Gastroesophageal sphincter (tissue), 4 donors: ENCODE measurements around the gene WDR20. TPM values are rescaled to one million over a fixed set of nuclear protein-coding genes. Genes with fewer than 3 reads are reported as not detected.

Experiments used
- ATAC-seq: fragments of 150-250 bp; one replicate; pipeline ENCODE4 v1.9.1; 2016; ENCODE audit warnings: mild to moderate bottlenecking, moderate library complexity
- H3K27ac ChIP-seq, 4 donors: fragments of 200-600 bp; sonication (generic) in 3 of 4; 1 replicate in 3 of 4; 2 replicates in 1 of 4; pipeline ENCODE4 v1.5.1; 2016 to 2019
- H3K27me3 ChIP-seq: fragments of 200-600 bp; sonication (generic); one replicate; pipeline ENCODE4 v1.5.1; 2019
- H3K36me3 ChIP-seq, 2 donors: fragments of 200-600 bp; sonication (generic); one replicate each; pipeline ENCODE4 v1.5.1; 2019; ENCODE audit warnings: control low read depth in 1 of 2
- H3K4me1 ChIP-seq, 3 donors: fragments of 200-600 bp; sonication (generic); 1 replicate in 2 of 3; 2 replicates in 1 of 3; pipeline ENCODE4 v1.5.1; 2016 to 2019; ENCODE audit warnings: control low read depth in 2 of 3
- H3K4me3 ChIP-seq, 2 donors: fragments of 200-600 bp; sonication (generic); one replicate each; pipeline ENCODE4 v1.5.1; 2019; ENCODE audit warnings: mild to moderate bottlenecking in 1 of 2, moderate library complexity in 1 of 2
- H3K9me3 ChIP-seq, 3 donors: fragments of 200-600 bp; sonication (generic); one replicate each; pipeline ENCODE4 v1.5.1; 2017 to 2019; ENCODE audit warnings: control low read depth in 2 of 3
- EP300 ChIP-seq: sonication (generic); formaldehyde crosslinking; IDR thresholded peaks from one replicate; pipeline ENCODE4 v1.6.1; 2017; ENCODE audit warnings: antibody characterized with exemption, mild to moderate bottlenecking
- POLR2A ChIP-seq, 2 donors: fragments of 450-650 bp; IDR thresholded peaks; one replicate each; pipeline ENCODE4 v1.6.1; 2017; ENCODE audit warnings: antibody characterized with exemption in 2 of 2, mild to moderate bottlenecking in 2 of 2, moderate library complexity in 1 of 2
- POLR2AphosphoS5 ChIP-seq: sonication (generic); formaldehyde crosslinking; IDR thresholded peaks from one replicate; pipeline ENCODE4 v1.6.1; 2017; ENCODE audit warnings: antibody characterized with exemption
- WGBS, 2 donors: methylation state at CpG; one replicate each; pipeline ENCODE4 v1.1.5; 2018; ENCODE audit warnings: low coverage in 1 of 2; 5-methylcytosine and 5-hydroxymethylcytosine counted together
- total RNA-seq, 4 donors: library from RNA; depleted of rRNA; stranded (reverse); fragments of >200 nt; gene quantifications; one replicate each; pipeline ENCODE4 v1.1.0, GENCODE V29; 2016
- TF ChIP-seq, protein P1 (sequence below), 4 experiments: fragments of 200-600 bp in 2 of 4; fragments of 450-650 bp in 2 of 4; sonication (generic) in 1 of 4; IDR thresholded peaks; one replicate each; pipeline ENCODE4 v1.5.1; 2017 to 2019; ENCODE audit warnings: antibody characterized with exemption in 4 of 4, mild to moderate bottlenecking in 2 of 4, moderate library complexity in 2 of 4

Gene WDR20
- total RNA-seq, 4 donors from 2014 or later = 24.6 to 33.0 (median 28.9) TPM

DNA sequence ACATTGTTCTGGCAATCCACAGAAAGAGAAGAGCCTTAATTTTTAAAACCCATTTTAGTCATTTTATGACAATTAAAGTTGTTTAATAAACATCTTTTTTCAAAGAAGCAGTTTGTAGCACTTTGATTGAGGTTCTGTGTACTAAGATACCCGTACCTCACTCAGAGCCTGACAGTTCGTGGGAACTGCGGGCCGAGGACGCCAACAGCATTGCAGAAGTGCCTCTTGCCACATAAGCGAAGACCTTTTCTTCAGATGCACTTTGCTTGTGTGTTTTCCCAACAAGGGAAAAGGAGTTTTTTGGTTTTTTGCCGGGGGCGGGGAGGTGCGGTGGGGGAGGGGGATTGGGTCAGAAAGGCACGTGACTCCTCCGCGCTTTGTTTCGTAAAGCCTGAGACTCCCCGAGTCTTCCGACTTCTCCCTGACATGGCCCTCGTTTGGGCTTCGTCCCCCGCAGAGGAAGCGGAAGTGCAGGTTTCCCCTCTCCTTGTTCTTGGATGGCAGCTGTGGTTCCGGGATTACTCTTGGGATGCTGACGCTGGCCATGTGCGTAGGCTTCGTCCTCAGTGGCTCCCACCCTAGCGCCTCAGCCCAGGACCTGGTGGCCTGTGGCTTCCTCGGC is 70.8 kb downstream of the WDR20 start:
- Histone ChIP-seq H3K27me3 (no peaks in the 10 kb centered on the region), H3K27ac (no peak overlapping the region), H3K36me3 (peaks cover 0 to 72% of the 10 kb centered on the region in 2 donors), H3K4me3 (no peak overlapping the region), H3K4me1 (peaks cover 0 to 18% (median 2%) of the 10 kb centered on the region in 3 donors), H3K9me3 (no peaks in the 10 kb centered on the region)
- 76 to 90% methylated on average over 11 to 15 of the region's 25 CpGs for WGBS, 2 donors
- no peak for ATAC-seq
- no peak for TF ChIP-seq EP300
- no peak for TF ChIP-seq POLR2A (IDR thresholded peaks at IDR 0.05)
- TF ChIP-seq, protein P1, sequence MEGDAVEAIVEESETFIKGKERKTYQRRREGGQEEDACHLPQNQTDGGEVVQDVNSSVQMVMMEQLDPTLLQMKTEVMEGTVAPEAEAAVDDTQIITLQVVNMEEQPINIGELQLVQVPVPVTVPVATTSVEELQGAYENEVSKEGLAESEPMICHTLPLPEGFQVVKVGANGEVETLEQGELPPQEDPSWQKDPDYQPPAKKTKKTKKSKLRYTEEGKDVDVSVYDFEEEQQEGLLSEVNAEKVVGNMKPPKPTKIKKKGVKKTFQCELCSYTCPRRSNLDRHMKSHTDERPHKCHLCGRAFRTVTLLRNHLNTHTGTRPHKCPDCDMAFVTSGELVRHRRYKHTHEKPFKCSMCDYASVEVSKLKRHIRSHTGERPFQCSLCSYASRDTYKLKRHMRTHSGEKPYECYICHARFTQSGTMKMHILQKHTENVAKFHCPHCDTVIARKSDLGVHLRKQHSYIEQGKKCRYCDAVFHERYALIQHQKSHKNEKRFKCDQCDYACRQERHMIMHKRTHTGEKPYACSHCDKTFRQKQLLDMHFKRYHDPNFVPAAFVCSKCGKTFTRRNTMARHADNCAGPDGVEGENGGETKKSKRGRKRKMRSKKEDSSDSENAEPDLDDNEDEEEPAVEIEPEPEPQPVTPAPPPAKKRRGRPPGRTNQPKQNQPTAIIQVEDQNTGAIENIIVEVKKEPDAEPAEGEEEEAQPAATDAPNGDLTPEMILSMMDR (IDR thresholded peaks at IDR 0.05) = no peak
- no peak for TF ChIP-seq POLR2AphosphoS5

DNA sequence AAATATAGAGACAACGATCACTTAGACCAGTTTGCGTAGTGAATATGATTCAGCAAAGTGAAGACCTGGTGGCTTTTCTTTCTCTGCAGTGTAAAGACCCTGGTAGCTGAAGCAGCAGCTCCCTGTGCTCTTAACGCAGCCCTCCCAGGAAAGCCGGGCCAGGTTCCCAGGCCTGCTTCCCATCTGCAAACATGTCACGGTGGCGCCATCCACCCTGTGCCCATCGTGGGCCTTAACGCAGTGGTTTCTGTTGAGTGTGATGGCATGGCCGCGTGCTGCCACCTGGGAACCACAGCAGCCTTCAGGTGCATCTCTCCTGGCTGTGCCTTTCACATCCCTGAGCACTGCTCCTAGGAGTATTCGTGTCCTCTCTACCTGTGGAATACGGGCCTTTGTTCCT is 71.5 kb downstream of the WDR20 start:
- no peaks in the 10 kb centered on the region for H3K27me3 ChIP-seq
- TF ChIP-seq POLR2AphosphoS5 (no peak), EP300 (no peak), POLR2A (IDR thresholded peaks at IDR 0.05) (no peak)
- TF ChIP-seq, protein P1 (IDR thresholded peaks at IDR 0.05) = no peak
- WGBS, 2 donors = 92 to 95% methylated on average over 7 to 10 of the region's 12 CpGs

DNA sequence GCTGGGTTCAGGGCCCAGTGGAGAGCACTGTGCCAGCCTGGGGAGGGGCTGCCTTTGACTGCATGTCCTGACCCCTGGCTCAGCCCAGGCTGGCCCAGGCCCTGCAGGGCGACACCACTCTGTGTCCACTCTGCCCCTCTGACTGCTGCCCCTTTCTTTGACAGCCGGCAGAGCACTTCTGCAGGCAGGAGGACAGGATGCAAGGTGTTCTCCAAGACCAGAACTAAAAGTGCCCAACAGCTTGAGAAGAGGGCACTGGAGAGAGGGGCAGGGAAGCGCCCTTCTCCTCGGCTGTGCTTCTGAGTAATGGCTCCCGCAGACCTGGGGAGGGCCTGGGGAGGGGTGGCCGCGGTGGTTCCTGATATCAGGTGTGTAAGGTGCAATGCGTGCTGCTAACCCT is 72.7 kb downstream of the WDR20 start:
- ATAC-seq = no peak
- H3K9me3 ChIP-seq = no peaks in the 10 kb centered on the region
- 50 to 77% methylated on average over 1 to 3 of the region's 8 CpGs for WGBS, 2 donors
- H3K27me3 ChIP-seq = no peaks in the 10 kb centered on the region
- H3K36me3 ChIP-seq = peaks cover 0 to 59% of the 10 kb centered on the region in 2 donors
- TF ChIP-seq EP300 = no peak
- TF ChIP-seq, protein P1 (IDR thresholded peaks at IDR 0.05) = no peak
- no peak for TF ChIP-seq POLR2AphosphoS5
- TF ChIP-seq POLR2A (IDR thresholded peaks at IDR 0.05) = no peak
- H3K27ac ChIP-seq = no peak overlapping the region
- peaks cover 0 to 25% (median 6%) of the 10 kb centered on the region in 3 donors for H3K4me1 ChIP-seq
- H3K4me3 ChIP-seq = no peak overlapping the region

More for the DNA sequence above, 71.5 kb downstream of the WDR20 start:
- Histone ChIP-seq H3K4me1 (peaks cover 0 to 25% (median 6%) of the 10 kb centered on the region in 3 donors), H3K9me3 (no peaks in the 10 kb centered on the region), H3K4me3 (no peak overlapping the region), H3K36me3 (peaks cover 0 to 65% of the 10 kb centered on the region in 2 donors), H3K27ac (no peak overlapping the region)
- ATAC-seq = no peak

DNA sequence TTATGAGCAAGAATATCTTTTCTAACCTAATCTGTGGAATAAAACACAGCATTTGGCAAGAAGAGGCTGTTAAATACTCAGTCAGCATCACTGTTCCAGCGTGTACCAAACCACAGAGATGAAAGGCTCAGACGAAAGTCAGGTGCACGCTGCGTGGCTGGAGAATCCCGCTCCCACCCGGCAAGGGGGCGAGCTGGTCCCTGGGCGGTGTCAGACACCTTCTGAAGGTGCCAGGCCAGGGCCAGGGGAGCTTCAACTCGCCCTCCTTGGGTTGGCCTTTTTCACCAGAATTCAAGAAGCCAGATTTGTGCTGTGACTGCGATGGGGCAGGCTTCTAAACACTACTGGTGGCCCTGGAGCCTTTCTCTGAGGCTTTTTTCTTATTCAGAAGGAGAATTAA is 73.1 kb downstream of the WDR20 start:
- Histone ChIP-seq H3K27me3 (no peaks in the 10 kb centered on the region), H3K4me1 (peaks cover 0 to 25% (median 6%) of the 10 kb centered on the region in 3 donors), H3K27ac (no peak overlapping the region), H3K9me3 (no peaks in the 10 kb centered on the region), H3K36me3 (peaks cover 0 to 57% of the 10 kb centered on the region in 2 donors), H3K4me3 (no peak overlapping the region)
- no peak for ATAC-seq
- 83 to 90% methylated on average over 1 to 6 of the region's 10 CpGs for WGBS, 2 donors
- TF ChIP-seq, protein P1 (IDR thresholded peaks at IDR 0.05) = no peak
- no peak for TF ChIP-seq EP300
- no peak for TF ChIP-seq POLR2A (IDR thresholded peaks at IDR 0.05)
- no peak for TF ChIP-seq POLR2AphosphoS5

DNA sequence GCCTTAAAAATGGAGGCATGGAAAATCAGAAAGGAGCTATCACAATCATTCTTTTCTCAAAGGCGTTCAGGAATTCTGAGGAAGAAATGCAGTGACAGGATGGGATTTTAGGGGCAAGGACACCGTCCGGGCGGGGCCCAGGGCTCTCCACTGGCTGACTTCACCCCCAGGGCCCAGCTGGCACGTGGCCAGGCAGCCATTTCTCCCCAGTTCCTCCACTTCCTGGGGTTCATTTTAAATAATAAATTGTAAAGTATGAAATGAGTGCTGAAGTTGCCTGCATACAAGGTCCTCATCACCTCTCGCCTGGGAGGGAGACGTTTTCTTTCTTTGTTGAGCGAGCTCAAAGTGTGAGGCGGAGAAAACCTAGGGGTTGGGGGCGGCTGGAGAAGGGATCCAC is 73.8 kb downstream of the WDR20 start:
- WGBS, 2 donors = 81 to 83% methylated on average over 3 to 9 of the region's 10 CpGs
- TF ChIP-seq POLR2AphosphoS5 = no peak
- no peak for TF ChIP-seq EP300
- TF ChIP-seq POLR2A (IDR thresholded peaks at IDR 0.05) = no peak
- TF ChIP-seq, protein P1 (IDR thresholded peaks at IDR 0.05) = no peak
- ATAC-seq = no peak

More for the DNA sequence above, 73.8 kb downstream of the WDR20 start:
- peaks cover 0 to 31% (median 6%) of the 10 kb centered on the region in 3 donors for H3K4me1 ChIP-seq
- no peak overlapping the region for H3K27ac ChIP-seq
- H3K36me3 ChIP-seq = peaks cover 0 to 52% of the 10 kb centered on the region in 2 donors
- H3K4me3 ChIP-seq = no peak overlapping the region
- no peaks in the 10 kb centered on the region for H3K27me3 ChIP-seq
- H3K9me3 ChIP-seq = no peaks in the 10 kb centered on the region
